SK-N-SH treated with all-trans-retinoic acid at 6 μM for 48 hours (cell line): ENCODE data around the gene FOLR2.
"Not testable (repeated sequence)": the region's sequence is repeated elsewhere in the genome, so short reads cannot be mapped to it uniquely, and the experiment has no call there.

Experiments used
- ZFP3 ChIP-seq: fragments of 250-450 bp; sonication (Bioruptor Pico); IDR thresholded peaks from 2 replicates; pipeline ENCODE4 v1.5.0; 2020; ENCODE audit warnings: mild to moderate bottlenecking, moderate library complexity
- ZNF8 ChIP-seq: fragments of 450-650 bp; formaldehyde crosslinking; IDR thresholded peaks from 2 replicates; pipeline ENCODE4 v1.5.0; 2020; ENCODE audit warnings: mild to moderate bottlenecking, moderate library complexity

GRCh38 chr11:72180892-72181552 lies 35.6 kb upstream of the FOLR2 start:
- TF ChIP-seq ZFP3; ZNF8 (CRISPR knock-in tag): not testable (repeated sequence)
